COR-L47 (cell line): ENCODE data around the gene RAPGEF2.
"Not testable (repeated sequence)": the region's sequence is repeated elsewhere in the genome, so short reads cannot be mapped to it uniquely, and the experiment has no call there.

Experiments used
- DNase-seq: peaks from one replicate; lab custom pipeline; 2025; lab: John Stamatoyannopoulos, UW

The RAPGEF2 gene

DNA sequence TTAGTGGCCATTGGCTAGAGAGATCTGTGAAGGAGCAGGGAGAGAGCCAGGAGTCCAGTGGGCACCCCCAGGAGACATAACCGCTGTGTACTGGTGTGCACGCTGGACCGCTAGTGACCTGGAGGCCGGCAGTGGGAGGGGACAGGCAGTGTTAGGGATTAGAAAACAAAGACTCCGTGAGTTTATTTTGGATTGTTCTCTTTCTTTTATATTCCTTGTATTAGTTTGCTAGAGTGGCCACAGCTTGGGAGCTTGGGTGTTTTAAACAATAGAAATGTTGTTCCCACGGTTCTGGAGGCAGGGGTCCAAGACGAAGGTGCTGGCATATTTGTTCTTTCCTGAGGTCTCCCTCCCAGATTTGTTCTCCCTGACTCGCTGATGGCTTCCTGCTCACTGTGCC is 266.4 kb downstream of the RAPGEF2 start:
- DNase-seq, result no peak

- no peak for DNase-seq
These were observed 267.4 kb downstream of the RAPGEF2 start for GRCh38 chr4:159370286-159370685.

DNA sequence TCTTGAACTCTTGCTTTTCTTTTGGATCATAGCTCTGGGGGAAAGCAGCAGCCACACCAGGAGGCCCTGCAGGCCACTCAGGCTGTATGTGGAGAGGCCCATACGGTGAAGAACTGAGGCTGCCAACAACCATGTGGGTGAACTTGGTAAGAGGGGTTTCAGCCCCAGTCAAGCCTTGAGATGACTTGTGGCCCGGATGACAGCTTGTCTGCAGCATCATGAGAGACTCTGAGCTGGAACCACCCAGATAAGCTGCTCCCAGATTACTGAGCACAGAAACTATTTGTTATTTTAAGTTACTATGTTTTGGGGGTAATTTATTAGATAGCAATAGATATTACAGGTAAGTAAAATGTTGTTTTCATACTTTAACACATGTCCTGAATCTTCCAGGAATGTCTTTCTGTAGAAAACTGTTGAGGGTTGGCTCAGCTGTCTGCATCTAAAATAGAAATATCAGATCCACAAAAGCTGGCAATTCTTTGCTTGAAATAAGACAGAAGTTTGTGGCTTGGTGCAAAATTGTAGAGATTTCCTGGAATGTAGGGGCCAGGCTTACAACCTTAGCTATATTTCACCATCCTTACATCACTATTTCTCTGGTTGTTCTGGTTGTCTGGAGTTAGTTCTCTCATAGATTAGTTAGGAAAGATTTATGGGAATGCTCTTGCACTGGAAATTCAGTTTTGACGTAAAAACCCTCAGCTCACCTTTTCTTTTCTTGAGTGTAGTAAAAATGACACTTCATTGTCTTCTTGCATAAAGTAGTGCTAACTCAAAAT is 272.1 kb downstream of the RAPGEF2 start:
- DNase-seq, result no peak

GRCh38 chr4:159376289-159376688 is 273.4 kb downstream of the RAPGEF2 start:
- no peak for DNase-seq

DNA sequence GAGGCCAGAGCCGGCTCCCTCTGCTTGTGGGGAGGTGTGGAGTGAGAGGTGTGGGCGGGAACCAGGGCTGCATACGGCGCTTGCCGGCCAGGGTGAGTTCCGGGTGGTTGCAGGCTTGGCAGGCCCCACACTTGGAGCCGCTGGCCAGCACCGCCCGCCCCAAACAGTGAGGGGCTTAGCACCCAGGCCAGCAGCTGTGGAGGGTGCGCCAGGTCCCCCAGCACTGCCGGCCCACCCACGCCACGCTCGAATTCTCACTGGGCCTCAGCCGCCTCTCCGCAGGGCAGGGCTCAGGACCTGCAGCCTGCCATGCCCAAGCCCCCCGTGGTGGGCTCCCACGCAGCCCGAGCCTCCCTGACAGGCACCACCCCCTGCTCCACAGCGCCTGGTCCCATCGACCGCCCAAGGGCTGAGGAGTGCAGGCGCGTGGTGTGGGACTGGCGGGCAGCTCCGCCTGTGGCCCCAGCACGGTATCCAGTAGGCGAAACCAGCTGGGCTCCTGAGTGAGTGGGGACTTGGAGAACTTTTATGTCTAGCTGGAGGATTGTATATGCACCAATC is 275.3 kb downstream of the RAPGEF2 start:
- DNase-seq, result no peak

- DNase-seq, result not testable (repeated sequence)
These were observed 276.2 kb downstream of the RAPGEF2 start for GRCh38 chr4:159379064-159379463.

- DNase-seq, result no peak
These were observed 277.0 kb downstream of the RAPGEF2 start for GRCh38 chr4:159379836-159380235.

DNA sequence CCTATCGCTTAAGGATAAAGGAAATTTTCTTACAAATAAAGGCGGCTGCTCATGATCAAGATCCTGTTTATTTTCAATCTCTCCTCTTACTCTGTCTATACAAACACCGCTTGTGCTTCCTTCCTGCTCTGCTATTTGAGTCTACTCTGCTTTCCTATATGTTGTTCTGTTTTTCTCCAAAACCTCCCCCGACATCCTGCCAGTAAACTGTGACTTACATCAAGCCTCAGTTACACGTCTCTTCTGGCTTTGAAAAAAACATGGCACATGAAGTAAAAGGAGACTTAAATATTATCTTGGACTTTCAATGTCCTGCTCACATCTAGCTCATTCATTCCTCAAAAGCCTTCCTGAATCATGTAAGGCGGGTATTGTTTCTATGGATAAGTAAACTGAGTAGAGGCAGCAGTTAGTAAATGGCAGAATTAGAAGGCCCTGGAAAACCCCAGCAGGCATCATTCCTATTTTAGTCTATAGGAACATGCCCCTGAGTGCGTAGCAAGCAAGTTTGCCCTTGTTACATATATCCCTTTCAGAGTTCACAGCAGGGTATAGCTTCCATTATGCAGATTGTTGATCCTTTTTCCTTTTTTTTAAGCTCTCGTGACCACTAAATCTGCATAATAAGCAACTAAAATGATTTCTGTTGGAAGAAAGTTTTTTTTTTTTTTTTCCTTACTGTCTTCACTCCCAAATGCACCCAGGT is 280.1 kb downstream of the RAPGEF2 start:
- no peak for DNase-seq

DNA sequence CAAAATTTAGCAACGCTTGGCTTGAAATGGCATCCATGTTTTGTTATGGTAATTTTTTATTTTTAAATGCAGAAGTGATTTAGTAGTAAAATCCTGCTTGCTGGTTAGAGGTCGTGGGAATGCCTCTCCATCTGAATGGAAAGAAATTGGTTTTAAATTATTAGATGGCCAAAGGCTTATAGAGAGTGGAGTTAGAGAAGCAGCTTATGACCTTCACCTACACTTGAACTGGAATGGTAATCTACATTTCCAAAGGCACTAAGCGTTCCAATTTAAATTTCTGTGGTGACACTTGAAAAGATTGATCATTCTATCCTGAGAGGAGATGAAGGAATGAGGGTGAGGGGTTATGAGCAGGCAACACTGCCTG is 280.7 kb downstream of the RAPGEF2 start:
- DNase-seq, result no peak

- DNase-seq, result no peak
These were observed 281.1 kb downstream of the RAPGEF2 start for GRCh38 chr4:159384017-159384416.

DNA sequence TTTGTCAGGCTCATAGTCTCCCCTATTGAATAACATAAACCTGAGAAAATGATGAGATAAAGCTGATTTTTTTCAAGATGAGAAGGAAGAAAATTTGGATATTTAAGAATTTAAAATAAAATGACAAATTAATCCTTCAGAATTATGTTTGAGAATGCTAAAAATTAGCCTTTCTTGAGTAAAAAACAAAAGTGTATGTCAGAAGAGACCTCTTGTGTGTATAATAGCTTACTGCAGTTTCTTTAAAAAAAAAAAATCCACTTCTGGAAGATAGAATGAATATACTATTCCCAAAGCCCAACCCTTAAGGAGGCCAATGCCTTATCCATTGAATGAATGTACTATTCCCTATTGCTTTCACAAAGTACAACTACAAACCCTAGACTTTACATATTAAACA is 281.8 kb downstream of the RAPGEF2 start:
- no peak for DNase-seq

DNA sequence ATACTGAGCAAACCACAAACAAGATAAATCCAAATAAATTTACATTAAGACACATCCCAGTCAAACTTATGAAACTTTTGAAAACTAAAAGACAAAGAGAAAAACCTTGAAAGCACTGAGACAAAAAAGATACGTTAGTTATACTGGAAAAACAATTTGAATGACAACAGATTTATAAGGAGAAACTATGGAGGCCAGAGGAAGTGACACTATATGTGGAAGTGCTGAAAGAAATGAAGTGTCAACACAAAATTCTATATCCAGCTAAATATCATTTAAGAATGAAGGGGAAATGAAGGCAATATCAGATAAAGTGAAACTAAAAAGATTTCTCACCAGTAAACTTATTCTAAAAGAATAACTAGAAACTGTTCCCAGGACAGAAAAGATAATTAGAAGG is 283.7 kb downstream of the RAPGEF2 start:
- no peak for DNase-seq

- DNase-seq, result no peak
These were observed 286.9 kb downstream of the RAPGEF2 start for GRCh38 chr4:159389756-159390155.

- no peak for DNase-seq
These were observed 287.8 kb downstream of the RAPGEF2 start for GRCh38 chr4:159390648-159391047.

DNA sequence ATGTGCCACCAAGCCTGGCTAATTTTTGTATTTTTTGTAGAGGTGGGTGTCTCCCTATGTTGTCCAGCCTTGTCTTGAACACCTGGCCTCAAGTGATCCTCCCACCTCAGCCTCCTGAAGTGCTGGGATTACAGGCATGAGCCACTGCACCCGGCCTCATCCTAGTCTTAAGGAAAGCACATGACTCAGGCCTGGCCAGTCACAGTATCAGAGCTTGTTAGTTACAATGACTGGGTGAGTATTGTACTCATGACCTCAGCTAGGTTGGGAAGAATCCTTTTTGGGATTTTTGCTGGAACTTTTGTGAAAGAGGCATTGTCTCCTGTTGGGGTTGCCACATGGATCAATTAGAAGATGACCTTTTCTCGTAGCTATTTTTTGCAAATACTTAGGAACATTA is 292.8 kb downstream of the RAPGEF2 start:
- DNase-seq, result no peak

GRCh38 chr4:159396151-159396550 is 293.3 kb downstream of the RAPGEF2 start:
- DNase-seq, result no peak

- DNase-seq, result no peak
These were observed 295.4 kb downstream of the RAPGEF2 start for GRCh38 chr4:159398236-159398638.

DNA sequence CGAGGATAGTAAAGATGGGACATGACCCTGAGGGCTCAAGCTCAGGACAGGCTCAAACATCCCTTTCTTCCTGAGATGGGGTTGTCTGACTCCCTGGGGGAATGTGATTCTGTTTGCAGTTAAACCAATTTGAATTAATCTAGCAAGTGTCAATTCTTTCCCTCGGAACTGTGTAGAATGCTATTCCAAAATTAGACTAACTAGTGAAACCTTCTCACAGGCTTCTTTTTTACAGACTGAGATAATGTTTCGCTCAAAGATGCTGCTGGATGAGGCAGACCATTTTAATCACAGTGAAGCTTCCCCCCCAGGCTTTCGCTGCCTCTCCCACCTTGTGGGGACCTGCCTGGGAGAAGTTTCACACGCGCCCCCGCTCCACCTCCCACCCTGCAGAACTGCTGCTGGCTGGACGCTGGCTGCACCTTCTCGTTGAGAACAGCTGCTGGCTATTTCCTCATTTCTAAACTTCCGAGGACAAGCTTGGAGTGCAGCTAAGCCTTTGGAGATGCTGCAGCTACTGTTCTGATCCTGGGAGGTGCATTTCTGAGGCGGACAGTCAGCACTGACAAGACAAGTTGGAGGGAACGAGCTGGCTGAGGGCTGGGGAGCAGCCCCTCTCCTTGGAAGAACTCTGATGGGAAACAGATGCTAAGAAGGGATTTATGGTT is 297.8 kb downstream of the RAPGEF2 start:
- DNase-seq, result no peak

GRCh38 chr4:159401226-159401712 is 298.4 kb downstream of the RAPGEF2 start:
- no peak for DNase-seq

DNA sequence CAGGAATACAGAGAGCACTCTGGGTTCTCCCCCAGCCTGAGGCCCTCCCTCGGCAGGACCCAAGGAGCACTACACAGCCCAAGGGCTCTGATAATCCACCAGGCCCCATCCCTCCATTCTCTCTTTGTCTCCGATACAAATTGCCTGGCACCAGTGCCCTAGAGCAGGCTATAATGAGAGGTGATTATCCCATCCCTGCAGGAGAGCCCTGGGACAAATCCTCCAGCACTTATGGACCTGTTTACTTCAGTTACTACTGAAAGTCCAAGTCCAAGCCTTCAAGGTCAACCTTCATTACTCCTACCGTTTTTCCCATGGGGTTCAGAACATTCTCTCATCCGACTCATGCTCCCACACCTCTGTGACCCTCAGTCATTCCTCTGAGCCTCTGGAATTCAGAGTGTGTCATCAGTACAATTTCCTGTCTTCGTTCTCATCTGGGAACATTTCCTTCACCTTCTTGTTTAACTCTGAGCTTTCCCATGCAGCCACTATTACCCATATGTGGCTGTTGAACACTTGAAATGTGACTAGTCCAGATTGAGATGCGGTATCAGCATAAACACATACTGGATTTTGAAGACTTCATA is 299.0 kb downstream of the RAPGEF2 start:
- DNase-seq, result no peak
